HG02884 (cell line): Measurements from ENCODE around the gene CEMIP.

ENCODE experiments used
- ATAC-seq: cut with Tn5 transposase; IDR thresholded peaks from one replicate; pipeline ENCODE4 v1.9.1; 2021; ENCODE audit warnings: mild to moderate bottlenecking, moderate library complexity; ENCODE audit not compliant: unreplicated experiment

Gene CEMIP

DNA sequence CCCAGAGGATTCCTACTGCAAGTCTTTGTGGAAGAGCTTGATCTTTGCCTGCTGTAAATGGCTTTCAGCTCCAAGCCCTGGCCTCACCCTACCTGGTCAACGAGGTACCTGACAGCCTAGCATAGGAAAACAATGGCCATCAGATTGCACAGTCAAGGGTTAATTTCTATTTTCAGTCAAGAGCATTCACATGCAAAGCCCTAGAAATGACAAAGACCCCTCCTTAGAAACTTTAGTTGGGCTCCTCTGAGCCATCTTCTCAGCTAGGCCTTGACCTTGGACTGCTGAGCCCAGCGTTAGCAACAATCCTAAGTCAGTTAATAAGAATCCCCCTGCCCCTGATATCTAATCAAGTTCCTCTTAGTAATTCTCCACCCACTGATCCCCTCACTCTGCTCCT, 192.0 kb downstream of the CEMIP start:
- ATAC-seq, result no peak

DNA sequence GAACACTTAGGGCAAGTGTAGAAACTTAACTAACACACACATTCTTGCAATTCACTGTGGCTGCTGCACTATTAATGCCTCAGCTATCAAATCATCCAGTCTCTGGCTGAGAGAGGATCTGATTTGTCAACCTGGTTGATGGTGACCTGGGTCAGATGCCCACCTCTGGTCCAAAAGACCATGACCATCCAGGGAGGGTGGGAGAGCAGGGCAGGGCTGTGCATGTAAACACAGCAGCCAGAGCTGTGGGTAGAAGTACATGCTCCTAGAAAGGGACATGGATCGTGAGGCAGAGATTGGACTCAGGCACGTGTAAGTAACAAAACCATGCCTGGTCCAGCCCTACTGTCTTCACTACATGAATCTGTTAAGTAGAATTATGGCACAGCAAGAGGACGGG, 193.1 kb downstream of the CEMIP start:
- no peak for ATAC-seq

DNA sequence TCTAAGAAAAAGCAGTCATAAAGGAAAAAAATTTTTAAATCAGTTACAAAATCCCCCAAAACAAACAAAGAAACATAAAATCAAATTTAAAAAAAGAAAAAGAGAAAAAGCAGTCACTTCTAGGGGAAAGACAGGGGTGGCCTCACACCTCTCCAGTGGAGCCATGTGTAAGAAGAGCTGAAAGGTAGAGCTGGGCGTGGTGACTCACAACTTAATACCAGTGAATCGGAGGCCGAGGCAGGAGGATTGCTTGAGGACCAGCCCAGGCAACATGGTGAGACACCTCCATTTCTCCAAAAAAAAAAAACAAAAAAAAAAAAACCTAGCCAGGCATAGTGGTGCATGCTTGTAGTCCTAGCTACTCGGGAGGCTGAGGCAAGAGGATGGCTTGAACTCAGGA, 195.7 kb downstream of the CEMIP start:
- ATAC-seq, result no peak

DNA sequence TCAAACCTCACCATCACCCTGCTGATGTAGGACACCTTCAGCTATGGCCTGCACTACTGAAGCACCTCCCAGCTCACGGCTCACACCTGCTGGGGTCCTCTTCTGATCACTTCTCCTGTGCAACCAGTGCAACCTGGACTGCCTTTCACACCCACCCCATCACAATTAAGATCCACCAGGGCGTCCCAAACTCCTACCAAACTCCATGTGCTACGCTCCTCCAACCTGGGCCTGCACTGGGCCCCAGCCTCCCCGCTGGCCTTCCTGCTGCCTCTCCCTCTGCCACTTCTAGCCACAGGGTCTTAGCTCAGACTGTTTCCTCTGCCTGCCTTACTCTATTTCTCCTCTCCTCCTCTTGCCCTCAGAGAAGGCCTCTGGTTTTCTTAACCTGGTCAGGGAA, 197.7 kb downstream of the CEMIP start:
- ATAC-seq, result no peak

DNA sequence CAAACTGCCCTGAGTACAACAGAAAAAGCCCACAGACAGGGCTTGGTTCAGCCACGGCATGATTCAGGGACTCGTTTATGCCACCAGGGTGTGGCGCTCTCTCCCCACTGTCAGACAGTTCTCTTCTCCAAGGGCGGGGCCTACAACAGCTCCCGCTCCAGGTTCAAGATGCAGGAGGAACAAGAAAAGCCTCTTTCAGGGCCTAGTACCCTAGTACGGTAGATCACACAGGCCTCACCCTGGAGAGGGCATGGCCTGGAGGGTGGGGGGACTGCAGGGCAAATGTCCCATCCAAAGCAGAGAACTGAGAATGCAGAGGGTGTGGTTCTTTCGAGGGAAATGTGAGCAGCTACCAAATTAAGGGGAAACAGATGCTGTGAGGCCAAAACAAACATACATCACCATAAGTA, 198.5 kb downstream of the CEMIP start:
- ATAC-seq, result no peak

DNA sequence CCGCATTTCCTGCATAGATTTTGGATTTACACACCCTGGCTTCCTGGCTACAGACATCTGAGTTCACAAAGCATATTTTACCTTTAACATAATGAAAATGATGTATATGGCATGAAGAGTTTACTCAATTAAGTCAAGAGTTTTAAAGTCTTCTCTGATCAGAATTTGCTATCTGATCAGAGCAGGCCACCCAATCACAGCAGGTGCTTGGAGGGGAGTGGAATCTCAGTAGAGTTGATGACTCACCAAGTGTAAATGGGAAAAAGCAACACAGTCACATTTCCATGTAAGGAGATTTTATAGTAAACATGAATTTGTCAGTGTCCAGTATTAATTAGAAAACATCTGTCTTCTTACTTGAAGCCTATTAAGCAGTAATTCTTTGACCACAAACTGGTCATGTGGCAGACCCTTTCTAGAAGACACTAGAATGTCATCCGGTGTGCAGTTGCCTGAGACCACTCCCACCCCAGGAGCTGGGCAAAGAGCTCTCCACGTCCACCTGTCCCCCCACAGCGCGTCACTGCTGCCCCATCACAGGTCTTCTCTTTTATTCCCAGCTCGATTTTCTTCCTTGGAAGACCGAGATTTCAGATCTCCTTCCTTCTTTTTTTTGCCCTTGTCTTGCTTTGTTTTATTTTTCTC, 199.6 kb downstream of the CEMIP start:
- ATAC-seq, result no peak

DNA sequence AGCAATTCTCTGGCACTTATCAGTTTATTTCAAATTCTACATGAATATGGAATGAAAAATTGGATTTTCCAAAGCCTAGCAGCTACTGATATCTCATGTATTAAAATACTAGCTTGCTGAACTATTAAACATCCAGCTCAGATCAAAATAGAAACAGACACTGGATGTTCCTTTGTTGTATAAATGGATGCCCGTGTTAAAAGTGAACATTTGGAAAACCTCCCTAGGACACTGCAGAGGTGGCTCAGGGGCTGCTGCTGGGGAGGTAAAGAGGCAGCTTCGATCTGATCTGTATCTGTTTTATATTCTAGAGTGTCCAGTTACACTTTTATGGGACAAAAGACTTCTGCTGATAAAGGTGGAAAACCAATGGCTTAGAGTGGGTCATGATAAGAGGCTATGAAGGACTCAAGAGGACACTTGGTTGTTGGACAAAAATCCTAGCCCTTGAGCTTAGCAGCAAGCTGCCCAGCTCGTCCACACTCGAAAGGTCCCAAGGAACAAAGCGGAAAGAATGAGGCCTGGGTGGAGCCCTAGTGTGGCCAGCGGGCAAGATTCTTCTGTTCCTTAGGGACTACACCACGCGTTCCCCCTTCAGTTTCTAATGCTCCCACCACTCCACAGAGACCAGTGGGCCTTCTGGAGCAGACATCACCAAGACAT, 200.5 kb downstream of the CEMIP start:
- ATAC-seq, result no peak

DNA sequence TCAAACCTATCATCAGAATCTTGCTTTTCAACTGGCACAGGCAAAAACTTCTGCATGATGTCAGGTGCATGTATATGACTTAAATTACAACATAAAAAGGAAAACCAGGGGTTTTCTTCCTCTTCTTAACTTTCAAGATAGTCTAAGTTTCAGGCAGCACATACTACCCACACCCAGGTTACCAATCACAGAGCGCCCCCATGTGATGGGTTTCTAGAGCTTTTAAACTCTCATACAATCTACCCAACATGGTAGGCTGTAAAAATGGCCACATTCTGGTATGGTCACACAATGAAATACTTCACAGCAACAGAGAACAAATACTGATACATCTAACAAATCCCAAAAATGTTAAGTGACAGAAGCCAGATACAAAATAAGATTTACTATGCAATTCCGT, 203.0 kb downstream of the CEMIP start:
- ATAC-seq, result peak; percentile 50

DNA sequence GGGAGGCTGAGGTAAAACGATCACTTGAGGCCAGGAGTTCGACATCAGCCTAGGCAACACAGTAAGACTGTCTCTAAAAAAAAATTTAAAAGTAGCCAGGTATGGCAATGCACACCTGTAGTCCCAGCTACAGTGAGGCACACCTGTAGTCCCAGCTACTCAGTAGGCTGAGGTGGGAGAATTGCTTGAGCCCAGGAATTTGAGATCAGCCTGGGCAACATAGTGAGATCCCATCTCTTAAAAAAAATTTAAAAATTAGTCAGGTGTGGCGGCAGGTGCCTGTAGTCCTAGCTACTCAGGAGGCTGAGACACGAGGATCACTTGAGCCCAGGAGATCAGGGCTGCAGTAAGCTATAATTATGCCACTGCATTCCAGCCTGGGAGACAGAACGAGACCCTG, 203.7 kb downstream of the CEMIP start:
- no peak for ATAC-seq

DNA sequence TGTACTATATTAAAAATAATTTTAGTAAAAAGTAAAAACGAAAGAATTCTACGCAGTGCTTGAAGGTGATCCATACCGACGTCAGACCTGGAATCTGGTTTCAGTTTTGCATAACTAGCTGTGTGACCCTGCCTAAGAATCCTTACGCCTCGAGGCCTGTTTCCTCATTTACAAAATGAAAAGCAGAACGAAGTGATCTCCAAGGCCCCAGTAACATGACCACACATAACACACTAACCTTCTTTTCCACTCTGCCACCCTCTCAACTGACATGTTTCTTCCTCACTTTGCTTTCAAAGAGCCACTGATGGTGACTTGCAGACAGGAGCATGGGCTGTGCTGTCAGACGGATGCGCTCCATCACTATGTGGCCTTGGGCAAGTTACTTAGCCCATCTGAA, 205.7 kb downstream of the CEMIP start:
- ATAC-seq, result no peak

DNA sequence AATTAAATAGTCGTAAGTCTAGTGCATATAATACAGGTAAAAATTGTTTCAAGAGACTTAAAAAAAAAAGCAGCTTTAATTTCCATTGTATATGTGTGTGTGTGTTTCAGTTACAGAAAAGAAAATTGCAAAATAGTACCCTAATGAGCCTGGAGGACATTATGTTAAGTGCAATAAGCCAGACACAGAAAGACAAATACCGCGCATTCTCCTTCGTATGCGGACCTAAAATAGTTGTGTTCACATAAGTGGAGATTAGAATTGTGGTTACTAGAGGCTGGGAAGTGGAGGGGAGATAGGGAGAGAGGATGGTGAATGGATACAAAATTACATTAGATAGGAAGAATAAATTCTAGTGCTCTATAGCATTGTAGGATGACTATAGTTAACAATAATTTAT, 206.8 kb downstream of the CEMIP start:
- ATAC-seq, result no peak

DNA sequence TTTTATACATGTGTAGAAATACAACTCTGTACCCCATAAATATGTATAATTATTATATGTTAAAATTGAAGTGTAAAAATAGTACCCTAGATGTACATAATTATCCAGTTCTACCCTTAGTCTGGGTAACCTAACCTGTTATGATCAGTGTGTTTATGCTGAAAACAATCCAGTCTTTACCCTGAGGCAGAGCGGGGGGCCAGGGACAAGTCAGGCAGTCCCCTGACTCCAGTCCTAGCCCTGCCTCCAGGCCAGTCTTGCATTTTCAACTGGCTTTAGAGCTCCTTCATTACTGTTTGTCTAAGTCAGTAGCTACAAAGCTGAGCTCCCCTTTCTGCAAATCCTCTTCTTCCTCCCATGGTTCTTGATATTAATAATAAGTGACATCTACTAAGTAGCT, 207.3 kb downstream of the CEMIP start:
- ATAC-seq, result no peak

DNA sequence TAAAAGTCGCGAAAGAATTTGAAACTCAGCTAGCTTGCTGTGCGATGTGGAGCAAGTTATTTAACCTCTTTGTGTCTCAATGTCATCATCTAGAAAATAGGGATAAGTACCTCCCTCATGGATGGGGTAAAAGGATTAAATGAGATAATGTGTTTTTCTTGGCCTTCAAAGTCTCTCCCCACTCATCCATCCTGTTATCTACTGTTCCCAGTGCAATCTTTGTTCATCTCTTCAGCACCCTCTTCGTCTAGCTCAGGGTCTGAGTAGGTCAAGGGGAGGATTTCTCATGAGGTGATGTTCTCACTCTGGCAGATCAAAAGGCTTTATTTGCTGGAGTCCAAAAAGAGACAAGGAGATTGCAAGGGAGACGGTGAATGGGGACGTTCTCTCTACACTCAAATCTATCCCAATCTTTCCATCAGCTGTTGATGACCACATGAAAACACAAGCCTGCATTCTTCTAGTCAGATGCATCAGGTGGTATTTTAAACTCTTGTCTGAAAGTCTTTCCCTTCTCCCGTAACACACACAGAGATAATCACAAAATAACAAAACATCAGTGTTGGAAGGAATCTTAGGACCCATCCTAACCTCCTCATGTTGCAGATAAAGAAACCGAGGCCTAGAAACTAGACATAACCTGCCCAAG, 209.1 kb downstream of the CEMIP start:
- ATAC-seq, result no peak

DNA sequence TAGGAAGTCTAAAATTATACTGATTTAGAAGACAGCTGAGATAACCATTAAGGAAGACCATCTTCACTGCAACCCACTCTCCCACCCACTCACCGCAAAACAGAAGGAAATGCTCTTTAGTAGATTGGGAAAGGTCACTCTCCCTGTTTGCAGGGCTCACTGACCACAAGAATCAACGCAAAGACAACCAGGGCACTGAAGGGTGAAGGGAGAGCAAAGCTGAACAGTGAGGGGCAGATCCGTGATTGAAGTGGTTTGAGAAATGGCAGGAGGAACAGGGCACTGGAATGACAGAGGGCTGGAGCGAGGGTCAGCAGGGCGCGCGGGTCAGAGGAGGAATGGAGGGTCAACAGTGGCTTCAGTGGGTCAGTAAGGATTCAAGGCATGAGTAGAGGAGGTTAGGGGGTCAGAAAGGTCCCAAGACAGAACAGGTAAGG, 209.9 kb downstream of the CEMIP start:
- no peak for ATAC-seq

DNA sequence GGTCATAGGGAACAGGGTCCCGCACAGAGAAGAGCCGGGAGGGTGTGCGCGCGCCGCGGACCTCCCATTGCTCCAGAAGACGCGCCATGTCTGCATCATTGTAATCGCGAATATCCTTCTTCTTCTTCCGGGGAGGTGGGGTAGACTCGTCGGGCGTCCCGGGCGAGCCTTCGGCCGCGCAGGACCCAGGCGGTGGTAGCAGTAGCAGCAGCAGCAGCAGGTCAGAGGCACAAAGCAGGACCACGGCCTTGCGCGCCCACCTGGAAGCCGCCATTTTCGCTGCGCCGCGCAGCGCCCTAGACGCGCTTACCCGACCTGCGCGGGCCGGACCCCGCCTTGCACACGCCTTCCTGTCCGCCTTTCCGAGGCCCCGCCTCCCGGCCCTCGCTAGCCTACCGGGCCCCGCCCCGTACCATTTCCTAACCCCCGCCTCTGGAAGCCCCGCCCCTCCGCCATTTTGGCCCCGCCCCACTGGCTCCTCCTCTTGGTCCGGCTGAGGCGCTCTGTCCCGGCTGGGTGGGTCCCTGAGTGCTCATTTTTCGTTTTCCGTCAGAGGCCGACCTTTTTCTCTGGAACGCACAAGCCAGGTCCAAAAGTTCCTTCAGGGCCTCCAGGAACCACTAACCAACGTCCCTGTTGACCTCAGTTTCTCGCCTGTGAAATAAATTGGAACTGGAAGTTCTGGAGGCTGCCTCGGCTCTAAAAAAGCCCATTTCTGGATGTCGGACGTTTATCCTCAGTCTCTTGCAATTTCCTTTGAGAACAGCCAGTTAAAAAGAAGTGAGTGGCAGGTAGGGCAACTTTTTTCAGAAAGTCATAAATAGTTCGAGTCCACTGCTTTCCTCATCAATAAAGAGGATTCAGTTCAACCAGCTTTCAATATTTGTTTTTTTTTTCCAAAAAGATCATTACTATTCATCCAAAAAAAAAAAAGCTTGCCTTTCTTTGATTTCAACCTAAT, 210.6 kb downstream of the CEMIP start, which contains the start of gene MESD:
Gene MESD (minus strand): TSS at position 302 of the 961 bp plus-strand sequence. CDS start 28 bp downstream, at position 274.
- ATAC-seq, result peak; percentile 93

DNA sequence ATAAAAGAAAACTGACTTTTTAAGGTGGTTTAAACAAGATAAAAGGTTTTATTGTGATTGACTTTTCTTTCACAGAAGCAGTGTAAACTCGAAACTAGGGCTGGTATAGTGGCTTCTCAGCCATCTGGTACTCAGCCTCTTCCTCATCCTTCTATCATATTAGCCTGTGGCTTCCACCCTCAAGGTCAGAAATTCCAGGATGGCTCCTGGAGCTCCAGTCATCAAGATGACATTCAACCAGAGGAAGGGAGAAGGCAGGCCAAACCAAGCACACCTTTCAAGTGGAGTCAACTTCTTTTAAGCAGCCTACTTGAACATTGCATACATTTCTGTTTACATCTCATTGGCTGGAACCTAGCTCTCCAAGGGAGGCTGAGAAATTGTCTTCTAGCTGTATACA, 211.8 kb downstream of the CEMIP start:
- ATAC-seq, result no peak

DNA sequence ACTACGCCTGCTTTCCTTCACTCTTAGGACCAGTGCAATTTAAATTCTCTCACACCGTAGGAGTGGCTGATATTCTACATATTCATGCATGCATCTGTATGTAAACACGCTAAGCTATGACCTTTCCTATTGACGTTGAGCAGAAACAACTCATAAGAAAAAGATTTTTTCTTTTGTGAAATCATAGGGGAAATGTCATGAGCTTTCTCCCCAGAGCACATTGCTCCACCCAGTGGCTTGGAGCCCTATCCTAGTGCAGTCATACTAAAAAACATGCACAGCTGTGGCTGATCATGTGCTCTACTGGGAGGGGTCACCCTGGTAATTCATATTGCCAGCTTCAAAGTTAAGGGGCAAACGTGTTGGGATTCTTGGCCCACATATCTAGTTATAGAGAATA, 212.3 kb downstream of the CEMIP start:
- ATAC-seq, result no peak

DNA sequence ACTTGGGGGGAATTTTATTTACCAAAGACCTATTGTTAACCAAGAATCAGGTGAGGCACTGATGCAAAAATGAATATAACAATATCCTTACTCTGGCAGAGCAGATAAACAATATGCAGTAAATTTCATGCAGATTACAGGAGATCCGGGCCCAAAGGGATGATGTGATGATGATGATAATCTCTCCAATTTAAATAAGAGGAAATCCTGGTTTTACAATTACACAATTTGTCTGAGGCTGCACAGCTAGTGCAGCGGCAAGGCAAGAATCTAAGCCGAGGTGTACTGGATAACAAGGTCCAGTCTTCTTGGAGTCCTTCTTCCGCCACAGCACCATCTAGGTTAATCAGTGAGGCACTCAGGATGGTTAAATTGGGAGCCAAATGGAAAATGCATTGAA, 212.8 kb downstream of the CEMIP start:
- ATAC-seq, result no peak

DNA sequence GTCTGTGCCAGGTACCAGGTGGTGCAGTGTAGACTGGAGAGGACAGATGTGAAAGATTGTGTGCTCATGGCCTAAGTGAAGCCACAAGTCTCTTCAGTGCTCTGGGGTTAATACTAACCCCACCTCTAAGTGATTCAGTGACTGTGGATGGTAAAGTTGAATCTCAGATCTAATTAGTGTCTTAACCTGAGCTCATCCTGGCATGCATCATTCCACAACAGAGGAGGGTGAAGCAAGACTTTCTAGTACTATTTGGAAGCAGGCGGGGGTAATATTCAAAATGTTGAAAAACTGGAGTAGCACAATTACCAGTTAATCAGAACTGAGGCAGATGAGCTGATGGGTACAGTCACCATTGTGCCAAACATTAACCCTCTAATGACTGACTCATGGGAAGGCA, 213.3 kb downstream of the CEMIP start:
- ATAC-seq, result no peak

DNA sequence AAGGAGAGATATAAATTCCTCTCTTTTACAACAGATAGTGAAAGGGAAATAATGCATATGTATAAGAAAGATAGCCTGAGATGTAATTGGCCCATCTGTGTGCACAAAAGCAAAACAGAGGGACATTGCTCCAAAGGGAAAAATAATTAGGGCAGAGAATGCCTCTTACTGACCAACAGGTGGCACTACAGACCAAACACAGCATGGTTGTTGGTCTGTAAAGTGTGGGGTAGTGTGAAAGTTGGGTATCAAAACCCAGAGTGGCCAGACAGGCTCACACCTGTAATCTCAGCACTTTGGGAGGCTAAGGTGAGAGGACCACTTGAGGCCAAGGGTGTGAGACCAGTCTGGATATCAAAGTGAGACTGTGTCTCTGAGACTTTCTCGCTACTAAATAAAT, 217.1 kb downstream of the CEMIP start:
- ATAC-seq, result no peak

DNA sequence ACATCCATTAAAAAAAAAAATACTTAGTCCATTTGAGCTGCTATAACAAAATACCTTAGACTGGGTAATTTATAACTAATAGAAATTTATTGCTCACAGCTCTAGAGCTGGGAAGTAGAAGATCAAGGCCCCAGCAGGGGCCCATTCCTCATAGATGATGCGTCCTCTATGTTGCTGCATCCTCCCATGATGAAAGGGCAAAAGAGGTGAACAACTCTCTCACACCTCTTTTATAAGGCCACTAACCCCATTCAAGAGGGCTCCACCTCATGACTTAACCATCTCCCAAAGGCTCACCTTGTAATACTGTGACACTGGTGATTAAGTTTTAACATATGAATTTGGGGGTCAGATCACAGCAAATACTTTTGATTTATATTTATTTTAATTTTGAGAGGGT, 218.5 kb downstream of the CEMIP start:
- no peak for ATAC-seq
